Naive thymus-derived CD4-positive, alpha-beta T cell (primary cell): ENCODE results near the gene HARS1. TPM values are rescaled to one million over a fixed set of nuclear protein-coding genes. Genes with fewer than 3 reads are reported as not detected.

Source experiments
- ATAC-seq: fragments of 150-1000 bp; cut with Tn5 transposase; 2 replicates; pipeline ENCODE4 v1.10.0; 2021; ENCODE audit warnings: mild to moderate bottlenecking, moderate library complexity
- CTCF ChIA-PET: fragments of 350-600 bp; sonication (Branson Sonifier 250); formaldehyde crosslinking; loops from one replicate; lab custom pipeline; 2021; ENCODE audit warnings: antibody characterized with exemption; lab: Charles Lee
- POLR2A ChIA-PET: fragments of 350-600 bp; sonication (Branson Sonifier 250); formaldehyde crosslinking; loops from one replicate; lab custom pipeline; 2021; ENCODE audit warnings: antibody characterized with exemption, inconsistent platforms; lab: Charles Lee
- DNase-seq, 9 donors: peaks; one replicate each; pipeline versions ENCODE4 v3.0.0 to v3.0.0-alpha.2; 2020 to 2022; ENCODE audit warnings: mixed read lengths in 1 of 9
- H3K27ac ChIP-seq: one replicate; pipeline ENCODE4 v1.7.0; 2013; ENCODE audit warnings: mild to moderate bottlenecking, low read depth, low read length, moderate library complexity
- H3K27me3 ChIP-seq, 2 donors: one replicate each; pipeline ENCODE4 v1.7.0; 2013; ENCODE audit warnings: low read length in 2 of 2, mild to moderate bottlenecking in 2 of 2, moderate library complexity in 2 of 2; ENCODE audit not compliant: control insufficient read depth in 2 of 2, insufficient read depth in 2 of 2
- H3K36me3 ChIP-seq, 3 experiments: 1 replicate in 2 of 3; 2 replicates in 1 of 3; pipeline ENCODE4 v1.7.0; 2013; ENCODE audit warnings: low read length in 3 of 3, mild to moderate bottlenecking in 3 of 3, moderate library complexity in 1 of 3; ENCODE audit not compliant: insufficient read depth in 3 of 3, control insufficient read depth in 2 of 3
- H3K4me1 ChIP-seq, 2 donors: one replicate each; pipeline ENCODE4 v1.7.0; 2013; ENCODE audit warnings: low read length in 2 of 2, mild to moderate bottlenecking in 2 of 2, moderate library complexity in 1 of 2; ENCODE audit not compliant: control insufficient read depth in 2 of 2, insufficient read depth in 2 of 2
- H3K4me3 ChIP-seq: 2 replicates; pipeline ENCODE4 v1.7.0; 2013; ENCODE audit warnings: mild to moderate bottlenecking, low read length
- H3K9me3 ChIP-seq, 3 experiments: 1 replicate in 2 of 3; 2 replicates in 1 of 3; pipeline ENCODE4 v1.7.0; 2013; ENCODE audit warnings: low read length in 3 of 3; ENCODE audit not compliant: control insufficient read depth in 2 of 3
- H3K27ac Mint-ChIP-seq, 9 donors: one replicate each; pipeline ENCODE4 v1.8.0; 2020 to 2022; ENCODE audit warnings: mixed read lengths in 9 of 9, mild to moderate bottlenecking in 8 of 9, moderate library complexity in 5 of 9, inconsistent platforms in 2 of 9
- H3K27me3 Mint-ChIP-seq, 5 donors: one replicate each; pipeline ENCODE4 v1.8.0; 2021 to 2022; ENCODE audit warnings: mixed read lengths in 5 of 5, mild to moderate bottlenecking in 1 of 5
- H3K36me3 Mint-ChIP-seq, 5 donors: one replicate each; pipeline ENCODE4 v1.8.0; 2020 to 2022; ENCODE audit warnings: mixed read lengths in 5 of 5, mild to moderate bottlenecking in 3 of 5, inconsistent platforms in 1 of 5
- H3K4me1 Mint-ChIP-seq, 7 donors: one replicate each; pipeline ENCODE4 v1.8.0; 2020 to 2022; ENCODE audit warnings: mixed read lengths in 7 of 7, mild to moderate bottlenecking in 3 of 7, inconsistent platforms in 1 of 7
- H3K4me3 Mint-ChIP-seq, 10 donors: one replicate each; pipeline ENCODE4 v1.8.0; 2020 to 2022; ENCODE audit warnings: mild to moderate bottlenecking in 10 of 10, mixed read lengths in 10 of 10, moderate library complexity in 6 of 10, inconsistent platforms in 2 of 10
- H3K9me3 Mint-ChIP-seq, 11 donors: one replicate each; pipeline ENCODE4 v1.8.0; 2020 to 2022; ENCODE audit warnings: mixed read lengths in 11 of 11, mild to moderate bottlenecking in 4 of 11, inconsistent platforms in 1 of 11, moderate library complexity in 1 of 11
- intact Hi-C, 2 donors: fragments of 100-400 bp; cut with micrococcal nuclease; formaldehyde crosslinking; loops; one replicate each; pipeline ENCODE4 v1.15.1; 2023
- polyA plus RNA-seq, 2 donors: library from polyadenylated mRNA; unstranded; fragments of 300-500 nt; fragmentation: Illumina TruSeq; gene quantifications; one replicate each; pipeline ENCODE4 v1.2.3, GENCODE V29; 2021
- total RNA-seq, 6 experiments: library from RNA in 5 of 6; stranded (reverse) in 5 of 6; gene quantifications; 1 replicate in 5 of 6; 2 replicates in 1 of 6; pipeline ENCODE4 v1.2.3 and lab custom pipeline; 2021 to 2026

Gene HARS1
- total and polyA plus RNA-seq, 7 experiments from 2014 or later = 48.7 to 85.7 (median 68.5) TPM

DNA sequence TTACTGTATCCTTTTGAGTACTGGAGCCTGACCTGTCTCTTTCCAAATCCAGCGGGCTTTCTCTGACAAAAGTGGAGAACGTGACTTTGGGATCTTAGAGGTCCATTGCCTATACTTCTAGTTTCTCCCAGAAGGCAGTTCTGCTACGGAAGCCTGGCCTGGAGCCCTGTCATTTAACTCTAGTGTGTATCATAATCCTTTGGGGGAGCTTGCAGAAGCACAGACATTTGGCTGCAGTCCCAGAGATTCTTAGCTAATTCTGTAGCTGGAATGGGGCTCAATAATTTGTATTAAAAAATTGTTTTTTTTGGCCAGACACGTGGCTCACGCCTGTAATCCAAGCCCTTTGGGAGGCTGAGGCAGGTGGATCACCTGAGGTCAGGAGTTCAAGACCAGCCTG is 3.1 kb upstream of the HARS1 start:
- Mint-ChIP-seq H3K27me3 (no peaks in the 10 kb centered on the region), H3K27ac (peak overlapping the region in 1 of 9 donors; percentile 71), H3K4me3 (no peak overlapping the region), H3K4me1 (peaks cover 19 to 50% (median 45%) of the 10 kb centered on the region in 7 donors), H3K9me3 (no peaks in the 10 kb centered on the region), H3K36me3 (peaks cover 20 to 50% (median 25%) of the 10 kb centered on the region in 5 donors)
- DNase-seq (no peak), ATAC-seq (no peak)
- ChIA-PET POLR2A (interaction anchor here (0.5 to 1.4 kb wide), 4 partner anchors 14 to 62 kb away, joined by 3 to 4 read pairs (median 4); partner anchors contain the start of gene WDR55), CTCF (no interaction called here)
- Histone ChIP-seq H3K4me1 (peaks cover 16 to 17% of the 10 kb centered on the region in 2 donors), H3K36me3 (peaks cover 21 to 61% (median 24%) of the 10 kb centered on the region in 3 experiments), H3K27me3 (no peaks in the 10 kb centered on the region), H3K4me3 (no peak overlapping the region), H3K27ac (no peak overlapping the region), H3K9me3 (no peaks in the 10 kb centered on the region)
- intact Hi-C loops = loop anchor here in 1 of 2 donors (5.0 kb wide), 1 partner anchor 517 kb away; the partner anchor contains the start of gene CYSTM1

DNA sequence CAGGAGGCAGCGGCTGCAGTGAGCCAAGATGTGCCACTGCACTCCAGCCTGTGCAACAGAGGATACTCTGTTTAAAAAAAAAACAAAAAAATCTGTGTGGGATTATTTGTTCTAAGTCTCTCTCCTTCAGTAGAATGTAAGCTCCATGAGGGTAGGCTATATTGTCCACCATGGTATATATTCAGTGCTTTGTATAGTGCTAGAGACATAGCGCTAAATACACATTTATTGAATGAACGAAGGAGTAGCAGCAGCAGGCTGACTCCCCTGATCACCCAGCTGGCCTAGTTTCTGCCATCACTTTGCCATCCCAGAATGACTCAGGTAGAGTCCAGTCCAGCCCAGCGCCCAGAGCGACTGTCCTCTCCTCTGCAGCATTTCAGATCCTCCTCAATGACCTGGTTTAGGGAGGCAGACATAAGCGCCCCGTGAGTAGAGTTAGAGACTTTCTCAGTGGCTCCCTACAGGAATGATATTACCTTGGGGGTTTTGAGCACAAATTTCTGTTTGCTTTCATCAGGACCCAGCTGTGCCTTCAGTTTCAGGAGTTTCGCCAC is 716 bp downstream of the HARS1 start:
- Mint-ChIP-seq H3K27me3 (no peaks in the 10 kb centered on the region), H3K27ac (peak overlapping the region; percentile 91 to 99 (median 98)), H3K4me1 (peaks cover 29 to 60% (median 53%) of the 10 kb centered on the region in 7 donors), H3K9me3 (no peaks in the 10 kb centered on the region), H3K4me3 (peak overlapping the region; percentile 92 to 100 (median 99)), H3K36me3 (peaks cover 0 to 17% (median 2%) of the 10 kb centered on the region in 5 donors)
- intact Hi-C loops = loop anchor here in 1 of 2 donors (2.0 to 5.0 kb wide), 2 partner anchors 52 to 513 kb away; partner anchors contain the start of genes CYSTM1 and TMCO6
- peak overlapping the region; percentile 89 for H3K27ac ChIP-seq
- H3K4me1 ChIP-seq = peaks cover 16 to 22% of the 10 kb centered on the region in 2 donors
- peak overlapping the region; percentile 91 for H3K4me3 ChIP-seq
- CTCF ChIA-PET = interaction anchor here (1.0 to 1.5 kb wide), 4 partner anchors 12 to 140 kb away, joined by 3 to 7 read pairs (median 3); no protein-coding TSS in a partner anchor
- no peaks in the 10 kb centered on the region for H3K9me3 ChIP-seq
- POLR2A ChIA-PET = interaction anchor here (0.6 to 3.7 kb wide), 24 partner anchors 8 to 1519 kb away, joined by 3 to 31 read pairs (median 4); partner anchors contain the start of genes ANKHD1, APBB3, DND1 and EIF4EBP3
- H3K27me3 ChIP-seq = no peaks in the 10 kb centered on the region
- DNase-seq (no peak), ATAC-seq (no peak)
- peaks cover 5 to 30% (median 8%) of the 10 kb centered on the region in 3 experiments for H3K36me3 ChIP-seq

DNA sequence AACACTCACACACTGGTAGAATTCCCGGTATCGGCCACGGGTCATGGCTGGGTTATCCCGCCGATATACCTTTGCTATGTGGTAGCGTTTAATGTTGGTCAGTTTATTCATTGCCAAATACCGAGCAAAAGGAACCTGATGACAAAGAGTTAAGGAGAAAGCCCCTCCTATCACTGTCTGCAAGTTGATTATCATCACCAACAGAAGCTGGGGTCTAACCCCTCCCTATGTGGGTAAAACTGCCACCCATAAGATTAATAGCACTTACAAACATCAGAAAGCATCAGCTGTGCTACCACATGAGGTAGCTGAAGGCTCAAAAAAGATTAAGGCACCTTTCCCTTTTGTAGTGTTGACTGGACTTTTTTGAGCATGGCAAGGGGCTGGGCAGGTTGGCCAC is 12.2 kb downstream of the HARS1 start:
- Histone ChIP-seq H3K36me3 (peaks cover 21 to 80% (median 25%) of the 10 kb centered on the region in 3 experiments), H3K4me1 (no peaks in the 10 kb centered on the region), H3K27ac (no peak overlapping the region), H3K4me3 (no peak overlapping the region), H3K9me3 (no peaks in the 10 kb centered on the region), H3K27me3 (no peaks in the 10 kb centered on the region)
- CTCF ChIA-PET = interaction anchor here (0.6 kb wide), 1 partner anchor 41 kb away, joined by 3 read pairs; no protein-coding TSS in a partner anchor
- Mint-ChIP-seq H3K36me3 (peaks cover 7 to 62% (median 27%) of the 10 kb centered on the region in 5 donors), H3K27ac (peak overlapping the region in 2 of 9 donors; percentile 34 to 43), H3K27me3 (no peaks in the 10 kb centered on the region), H3K4me3 (no peak overlapping the region), H3K9me3 (no peaks in the 10 kb centered on the region), H3K4me1 (peaks cover 0 to 8% (median 0%) of the 10 kb centered on the region in 7 donors)
- ATAC-seq = no peak
- intact Hi-C loops = no loop called here
- POLR2A ChIA-PET = interaction anchor here (1.2 kb wide), 1 partner anchor 24 kb away, joined by 3 read pairs; no protein-coding TSS in a partner anchor
- DNase-seq = no peak

- Mint-ChIP-seq H3K4me3 (peak overlapping the region in 1 of 10 donors; percentile 28), H3K27me3 (no peaks in the 10 kb centered on the region), H3K4me1 (peaks cover 0 to 8% (median 0%) of the 10 kb centered on the region in 7 donors), H3K27ac (peak overlapping the region in 1 of 9 donors; percentile 58), H3K36me3 (peaks cover 12 to 59% (median 27%) of the 10 kb centered on the region in 5 donors), H3K9me3 (no peaks in the 10 kb centered on the region)
- ATAC-seq = no peak
- no peak for DNase-seq
- Histone ChIP-seq H3K27me3 (no peaks in the 10 kb centered on the region), H3K36me3 (peaks cover 19 to 89% (median 25%) of the 10 kb centered on the region in 3 experiments), H3K9me3 (no peaks in the 10 kb centered on the region), H3K4me1 (no peaks in the 10 kb centered on the region), H3K4me3 (no peak overlapping the region), H3K27ac (no peak overlapping the region)
- intact Hi-C loops = no loop called here
- POLR2A ChIA-PET = interaction anchor here (1.2 kb wide), 1 partner anchor 23 kb away, joined by 3 read pairs; no protein-coding TSS in a partner anchor
- CTCF ChIA-PET = interaction anchor here (0.5 kb wide), 1 partner anchor 1298 kb away, joined by 3 read pairs; no protein-coding TSS in a partner anchor
These were observed 13.2 kb downstream of the HARS1 start for GRCh38 chr5:140677947-140678346.

GRCh38 chr5:140674629-140675028 is 16.5 kb downstream of the HARS1 start:
- H3K36me3 ChIP-seq = peaks cover 11 to 96% (median 25%) of the 10 kb centered on the region in 3 experiments
- H3K4me1 Mint-ChIP-seq = peaks cover 0 to 7% (median 0%) of the 10 kb centered on the region in 7 donors

DNA sequence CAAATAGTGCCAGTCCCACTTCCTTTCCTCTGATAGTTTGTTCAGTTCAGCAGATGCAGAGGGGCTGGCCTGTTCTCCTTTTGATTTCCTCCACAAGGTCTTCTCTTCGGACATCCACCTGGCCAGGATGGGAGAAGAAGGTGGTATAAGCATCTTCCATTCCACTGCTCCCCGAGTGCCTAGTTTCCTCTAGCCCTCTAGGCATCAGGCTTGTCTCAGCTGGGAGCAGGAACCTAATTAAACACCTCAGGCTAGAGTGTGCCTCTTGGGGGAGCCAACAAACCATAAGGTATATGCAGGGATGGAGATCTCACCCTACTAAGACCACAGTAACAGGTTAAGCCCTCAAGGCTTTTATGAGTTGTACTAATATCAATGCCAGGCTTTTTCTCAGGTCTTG is 17.0 kb downstream of the HARS1 start:
- intact Hi-C loops = loop anchor here in 1 of 2 donors (1.0 kb wide), 1 partner anchor 46 kb away; no protein-coding TSS in a partner anchor
- Mint-ChIP-seq H3K27ac (peak overlapping the region in 3 of 9 donors; percentile 19 to 63 (median 22)), H3K9me3 (peaks cover 0 to 2% (median 0%) of the 10 kb centered on the region in 11 donors), H3K4me3 (no peak overlapping the region), H3K4me1 (peaks cover 0 to 7% (median 0%) of the 10 kb centered on the region in 7 donors), H3K36me3 (peaks cover 15 to 50% (median 25%) of the 10 kb centered on the region in 5 donors), H3K27me3 (no peaks in the 10 kb centered on the region)
- Histone ChIP-seq H3K9me3 (no peaks in the 10 kb centered on the region), H3K36me3 (peaks cover 11 to 96% (median 28%) of the 10 kb centered on the region in 3 experiments), H3K27ac (no peak overlapping the region), H3K27me3 (no peaks in the 10 kb centered on the region), H3K4me1 (no peaks in the 10 kb centered on the region), H3K4me3 (no peak overlapping the region)
- POLR2A ChIA-PET = interaction anchor here (1.0 to 1.2 kb wide), 4 partner anchors 14 to 41 kb away, joined by 3 read pairs; partner anchors contain the start of genes HARS1 and HARS2
- DNase-seq (no peak), ATAC-seq (no peak)
- CTCF ChIA-PET = interaction anchor here (0.6 to 0.9 kb wide), 2 partner anchors 37 to 47 kb away, joined by 3 read pairs; no protein-coding TSS in a partner anchor

More at GRCh38 chr5:140674629-140675028, 16.5 kb downstream of the HARS1 start:
- intact Hi-C loops = loop anchor here in 1 of 2 donors (1.0 kb wide), 1 partner anchor 46 kb away; no protein-coding TSS in a partner anchor
- no peak overlapping the region for H3K4me3 Mint-ChIP-seq
- no peaks in the 10 kb centered on the region for H3K9me3 ChIP-seq
- CTCF ChIA-PET = interaction anchor here (0.6 to 1.2 kb wide), 4 partner anchors 12 to 47 kb away, joined by 3 to 6 read pairs (median 3); no protein-coding TSS in a partner anchor
- peak overlapping the region in 2 of 9 donors; percentile 5 to 22 for H3K27ac Mint-ChIP-seq
- H3K36me3 Mint-ChIP-seq = peaks cover 15 to 50% (median 25%) of the 10 kb centered on the region in 5 donors
- POLR2A ChIA-PET = interaction anchor here (0.6 to 1.2 kb wide), 4 partner anchors 14 to 87 kb away, joined by 3 read pairs; no protein-coding TSS in a partner anchor
- no peaks in the 10 kb centered on the region for H3K27me3 ChIP-seq
- H3K9me3 Mint-ChIP-seq = peaks cover 0 to 2% (median 0%) of the 10 kb centered on the region in 11 donors
- no peaks in the 10 kb centered on the region for H3K27me3 Mint-ChIP-seq
- no peak overlapping the region for H3K27ac ChIP-seq
- no peak overlapping the region for H3K4me3 ChIP-seq
- ATAC-seq (no peak), DNase-seq (no peak)
- H3K4me1 ChIP-seq = no peaks in the 10 kb centered on the region
